CD8-positive, alpha-beta memory T cell (primary cell): Measurements from ENCODE around the gene CSNK2B. TPM values are rescaled to one million over a fixed set of nuclear protein-coding genes. Genes with fewer than 3 reads are reported as not detected.

Experiments used
- CTCF ChIA-PET: fragments of 350-600 bp; sonication (Branson Sonifier 250); formaldehyde crosslinking; loops from one replicate; lab custom pipeline; 2021; ENCODE audit warnings: antibody characterized with exemption; lab: Charles Lee
- POLR2A ChIA-PET: fragments of 350-600 bp; sonication (Branson Sonifier 250); formaldehyde crosslinking; loops from one replicate; lab custom pipeline; 2021; ENCODE audit warnings: antibody characterized with exemption; lab: Charles Lee
- DNase-seq, 5 donors: peaks; one replicate each; pipeline versions ENCODE4 v3.0.0 to v3.0.0-alpha.2; 2020 to 2022; ENCODE audit warnings: mixed read lengths in 1 of 5
- H3K27ac ChIP-seq: one replicate; pipeline ENCODE4 v1.7.0; 2013; ENCODE audit warnings: low read depth, mild to moderate bottlenecking, low read length, moderate library complexity
- H3K27me3 ChIP-seq: 2 replicates; pipeline ENCODE4 v1.7.0; 2013; ENCODE audit warnings: low read length, mild to moderate bottlenecking; ENCODE audit not compliant: insufficient read depth, poor library complexity, severe bottlenecking
- H3K36me3 ChIP-seq: 2 replicates; pipeline ENCODE4 v1.7.0; 2013; ENCODE audit warnings: mild to moderate bottlenecking, low read length, moderate library complexity; ENCODE audit not compliant: insufficient read depth
- H3K4me1 ChIP-seq: 2 replicates; pipeline ENCODE4 v1.7.0; 2013; ENCODE audit warnings: mild to moderate bottlenecking, low read length, moderate library complexity; ENCODE audit not compliant: insufficient read depth
- H3K4me3 ChIP-seq: 2 replicates; pipeline ENCODE4 v1.7.0; 2013; ENCODE audit warnings: mild to moderate bottlenecking, low read length
- H3K9me3 ChIP-seq: 2 replicates; pipeline ENCODE4 v1.7.0; 2013; ENCODE audit warnings: mild to moderate bottlenecking, low read length
- H3K27ac Mint-ChIP-seq, 8 donors: one replicate each; pipeline ENCODE4 v1.8.0; 2020 to 2021; ENCODE audit warnings: mixed read lengths in 8 of 8, mild to moderate bottlenecking in 6 of 8, inconsistent platforms in 3 of 8, moderate library complexity in 3 of 8
- H3K27me3 Mint-ChIP-seq, 2 donors: one replicate each; pipeline ENCODE4 v1.8.0; 2020 to 2021; ENCODE audit warnings: mixed read lengths in 2 of 2, mild to moderate bottlenecking in 1 of 2, moderate library complexity in 1 of 2
- H3K36me3 Mint-ChIP-seq, 3 donors: one replicate each; pipeline ENCODE4 v1.8.0; 2020 to 2021; ENCODE audit warnings: mixed read lengths in 3 of 3, inconsistent platforms in 1 of 3, mild to moderate bottlenecking in 1 of 3
- H3K4me1 Mint-ChIP-seq, 3 donors: one replicate each; pipeline ENCODE4 v1.8.0; 2020 to 2021; ENCODE audit warnings: mixed read lengths in 3 of 3, inconsistent platforms in 1 of 3, mild to moderate bottlenecking in 1 of 3
- H3K4me3 Mint-ChIP-seq, 7 donors: one replicate each; pipeline ENCODE4 v1.8.0; 2020 to 2021; ENCODE audit warnings: mixed read lengths in 7 of 7, mild to moderate bottlenecking in 6 of 7, moderate library complexity in 4 of 7, inconsistent platforms in 2 of 7
- H3K9me3 Mint-ChIP-seq, 5 donors: one replicate each; pipeline ENCODE4 v1.8.0; 2020 to 2022; ENCODE audit warnings: mixed read lengths in 5 of 5, mild to moderate bottlenecking in 3 of 5, moderate library complexity in 2 of 5, inconsistent platforms in 1 of 5
- polyA plus RNA-seq: library from polyadenylated mRNA; unstranded; fragments of 300-500 nt; fragmentation: Illumina TruSeq; gene quantifications from one replicate; pipeline ENCODE4 v1.2.3, GENCODE V29; 2021
- total RNA-seq, 2 experiments: library from RNA; stranded (reverse); gene quantifications; one replicate each; pipeline ENCODE4 v1.2.3, GENCODE V29; 2021

CSNK2B gene
- total and polyA plus RNA-seq, 3 experiments from 2014 or later = 265 to 334 (median 323) TPM

- POLR2A ChIA-PET = no interaction called here
- Mint-ChIP-seq H3K27me3 (peaks cover 0 to 2% of the 10 kb centered on the region in 2 donors), H3K27ac (no peak overlapping the region), H3K4me1 (peaks cover 10 to 18% (median 14%) of the 10 kb centered on the region in 3 donors), H3K4me3 (peak overlapping the region in 1 of 7 donors; percentile 63), H3K36me3 (no peaks in the 10 kb centered on the region), H3K9me3 (no peaks in the 10 kb centered on the region)
- CTCF ChIA-PET = interaction anchor here (0.6 to 0.9 kb wide), 2 partner anchors 30 to 123 kb away, joined by 3 read pairs; no protein-coding TSS in a partner anchor
- Histone ChIP-seq H3K4me1 (peaks cover 5% of the 10 kb centered on the region), H3K27me3 (no peaks in the 10 kb centered on the region), H3K27ac (no peak overlapping the region), H3K9me3 (no peaks in the 10 kb centered on the region), H3K36me3 (no peaks in the 10 kb centered on the region), H3K4me3 (no peak overlapping the region)
- DNase-seq = no peak
Measured at GRCh38 chr6:31713991-31714684, 48.3 kb downstream of the CSNK2B start.

GRCh38 chr6:31715022-31715958, 49.4 kb downstream of the CSNK2B start, which contains the start of gene LY6G6D:
TSS of gene LY6G6D (plus strand) at chr6:31715348. CDS start at chr6:31715356, 8 bp downstream.
- Histone ChIP-seq H3K36me3 (no peaks in the 10 kb centered on the region), H3K9me3 (no peaks in the 10 kb centered on the region), H3K4me3 (no peak within 1 kb of the TSS), H3K27me3 (no peaks in the 10 kb centered on the region), H3K4me1 (peaks cover 5% of the 10 kb centered on the region), H3K27ac (no peak within 1 kb of the TSS)
- no peak for DNase-seq
- Mint-ChIP-seq H3K4me3 (no peak within 1 kb of the TSS), H3K9me3 (no peaks in the 10 kb centered on the region), H3K36me3 (no peaks in the 10 kb centered on the region), H3K27ac (peak within 1 kb of the TSS in 1 of 8 donors; percentile 17), H3K4me1 (peaks cover 10 to 18% (median 14%) of the 10 kb centered on the region in 3 donors), H3K27me3 (peaks cover 0 to 2% of the 10 kb centered on the region in 2 donors)
- ChIA-PET CTCF (interaction anchor here (1.3 kb wide), 1 partner anchor 54 kb away, joined by 3 read pairs; no protein-coding TSS in a partner anchor), POLR2A (no interaction called here)

- H3K4me3 Mint-ChIP-seq = no peak overlapping the region
- Histone ChIP-seq H3K27ac (no peak overlapping the region), H3K27me3 (no peaks in the 10 kb centered on the region), H3K9me3 (no peaks in the 10 kb centered on the region), H3K4me3 (no peak overlapping the region), H3K36me3 (no peaks in the 10 kb centered on the region), H3K4me1 (no peaks in the 10 kb centered on the region)
- POLR2A ChIA-PET = interaction anchor here (0.6 kb wide), 1 partner anchor 21 kb away, joined by 6 read pairs; no protein-coding TSS in a partner anchor
- H3K36me3 Mint-ChIP-seq = no peaks in the 10 kb centered on the region
- peaks cover 0 to 2% of the 10 kb centered on the region in 2 donors for H3K27me3 Mint-ChIP-seq
- no peaks in the 10 kb centered on the region for H3K4me1 Mint-ChIP-seq
- CTCF ChIA-PET = no interaction called here
- DNase-seq = no peak
- no peak overlapping the region for H3K27ac Mint-ChIP-seq
- H3K9me3 Mint-ChIP-seq = no peaks in the 10 kb centered on the region
Measured at GRCh38 chr6:31717499-31718222, 51.8 kb downstream of the CSNK2B start.

- ChIA-PET POLR2A (no interaction called here), CTCF (no interaction called here)
- Mint-ChIP-seq H3K27me3 (peaks cover 0 to 2% of the 10 kb centered on the region in 2 donors), H3K4me3 (no peak overlapping the region), H3K9me3 (no peaks in the 10 kb centered on the region), H3K4me1 (peaks cover 0 to 2% (median under 1%) of the 10 kb centered on the region in 3 donors), H3K27ac (no peak overlapping the region), H3K36me3 (no peaks in the 10 kb centered on the region)
- Histone ChIP-seq H3K27ac (no peak overlapping the region), H3K27me3 (no peaks in the 10 kb centered on the region), H3K4me1 (no peaks in the 10 kb centered on the region), H3K36me3 (no peaks in the 10 kb centered on the region), H3K4me3 (no peak overlapping the region), H3K9me3 (no peaks in the 10 kb centered on the region)
- no peak for DNase-seq
Measured at GRCh38 chr6:31718265-31718664, 52.4 kb downstream of the CSNK2B start.

- Mint-ChIP-seq H3K4me3 (no peak overlapping the region), H3K27me3 (peaks cover 0 to 2% of the 10 kb centered on the region in 2 donors), H3K9me3 (no peaks in the 10 kb centered on the region), H3K27ac (no peak overlapping the region), H3K4me1 (peaks cover 0 to 5% (median 2%) of the 10 kb centered on the region in 3 donors), H3K36me3 (no peaks in the 10 kb centered on the region)
- Histone ChIP-seq H3K9me3 (no peaks in the 10 kb centered on the region), H3K4me1 (no peaks in the 10 kb centered on the region), H3K27ac (no peak overlapping the region), H3K4me3 (no peak overlapping the region), H3K27me3 (no peaks in the 10 kb centered on the region), H3K36me3 (no peaks in the 10 kb centered on the region)
- DNase-seq = no peak
- CTCF ChIA-PET = no interaction called here
- POLR2A ChIA-PET = no interaction called here
Measured at GRCh38 chr6:31719001-31719400, 53.1 kb downstream of the CSNK2B start.

Other genes starting within 250 kb of the CSNK2B start
Only the 30 nearest of the 37 such genes appear.
- gene MCCD1, start 137.1 kb upstream of the CSNK2B start, total RNA-seq = not detected
- not detected for gene MCCD1, start 137.1 kb upstream of the CSNK2B start, polyA plus RNA-seq
- 100 to 1,000 TPM; 643 to 658 TPM for gene DDX39B, start 124.1 kb upstream of the CSNK2B start, total RNA-seq
- gene DDX39B, start 124.1 kb upstream of the CSNK2B start, polyA plus RNA-seq = 85.7 TPM
- gene ATP6V1G2, start 119.5 kb upstream of the CSNK2B start, total RNA-seq = 1 to 10 TPM in 1 of 2 experiments, under 1 TPM in 1; 0.94 to 2.0 TPM
- 1.4 TPM for gene ATP6V1G2, start 119.5 kb upstream of the CSNK2B start, polyA plus RNA-seq
- gene NFKBIL1, start 118.5 kb upstream of the CSNK2B start, total RNA-seq = 10 to 100 TPM; 13.5 to 13.8 TPM
- gene NFKBIL1, start 118.5 kb upstream of the CSNK2B start, polyA plus RNA-seq = 6.9 TPM
- gene LTA, start 93.8 kb upstream of the CSNK2B start, total RNA-seq = 100 to 1,000 TPM; 839 to 854 TPM
- gene LTA, start 93.8 kb upstream of the CSNK2B start, polyA plus RNA-seq = 23.3 TPM
- gene TNF, start 90.5 kb upstream of the CSNK2B start, total RNA-seq = 100 to 1,000 TPM; 207 to 215 TPM
- 7.9 TPM for gene TNF, start 90.5 kb upstream of the CSNK2B start, polyA plus RNA-seq
- gene LTB, start 83.7 kb upstream of the CSNK2B start, total RNA-seq = 100 to 1,000 TPM; 196 to 206 TPM
- 1,182 TPM for gene LTB, start 83.7 kb upstream of the CSNK2B start, polyA plus RNA-seq
- 10 to 100 TPM; 22.0 to 22.4 TPM for gene LST1, start 79.8 kb upstream of the CSNK2B start, total RNA-seq
- gene LST1, start 79.8 kb upstream of the CSNK2B start, polyA plus RNA-seq = 49.6 TPM
- 10 to 100 TPM; 22.4 to 26.3 TPM for gene NCR3, start 73.1 kb upstream of the CSNK2B start, total RNA-seq
- 328 TPM for gene NCR3, start 73.1 kb upstream of the CSNK2B start, polyA plus RNA-seq
- 10 to 100 TPM; 35.6 TPM for gene AIF1, start 50.8 kb upstream of the CSNK2B start, total RNA-seq
- gene AIF1, start 50.8 kb upstream of the CSNK2B start, polyA plus RNA-seq = 33.2 TPM
- 100 to 1,000 TPM; 251 to 263 TPM for gene PRRC2A, start 45.4 kb upstream of the CSNK2B start, total RNA-seq
- gene PRRC2A, start 45.4 kb upstream of the CSNK2B start, polyA plus RNA-seq = 9.3 TPM
- gene BAG6, start 13.4 kb upstream of the CSNK2B start, total RNA-seq = 100 to 1,000 TPM; 258 to 261 TPM
- 23.1 TPM for gene BAG6, start 13.4 kb upstream of the CSNK2B start, polyA plus RNA-seq
- 1 to 10 TPM; 2.4 to 3.3 TPM for gene APOM, start 10.2 kb upstream of the CSNK2B start, total RNA-seq
- gene APOM, start 10.2 kb upstream of the CSNK2B start, polyA plus RNA-seq = 4.3 TPM
- 10 to 100 TPM; 19.5 to 20.0 TPM for gene C6orf47, start 5.3 kb upstream of the CSNK2B start, total RNA-seq
- 37.0 TPM for gene C6orf47, start 5.3 kb upstream of the CSNK2B start, polyA plus RNA-seq
- 10 to 100 TPM; 46.2 to 46.4 TPM for gene GPANK1, start 1.1 kb upstream of the CSNK2B start, total RNA-seq
- gene GPANK1, start 1.1 kb upstream of the CSNK2B start, polyA plus RNA-seq = 19.6 TPM
- 10 to 100 TPM; 19.1 to 21.2 TPM for gene LY6G5B, start 3.9 kb downstream of the CSNK2B start, total RNA-seq
- gene LY6G5B, start 3.9 kb downstream of the CSNK2B start, polyA plus RNA-seq = 0.64 TPM
- gene LY6G5C, start 15.0 kb downstream of the CSNK2B start, total RNA-seq = 1 to 10 TPM; 3.5 to 4.5 TPM
- 10.3 TPM for gene LY6G5C, start 15.0 kb downstream of the CSNK2B start, polyA plus RNA-seq
- 10 to 100 TPM; 37.0 to 41.0 TPM for gene ABHD16A, start 37.2 kb downstream of the CSNK2B start, total RNA-seq
- 45.5 TPM for gene ABHD16A, start 37.2 kb downstream of the CSNK2B start, polyA plus RNA-seq
- not detected for gene LY6G6F, start 40.8 kb downstream of the CSNK2B start, total RNA-seq
- not detected for gene LY6G6F, start 40.8 kb downstream of the CSNK2B start, polyA plus RNA-seq
- gene LY6G6D, start 49.3 kb downstream of the CSNK2B start, total RNA-seq = not detected
- gene LY6G6D, start 49.3 kb downstream of the CSNK2B start, polyA plus RNA-seq = not detected
- not detected for gene LY6G6C, start 55.7 kb downstream of the CSNK2B start, total RNA-seq
- not detected for gene LY6G6C, start 55.7 kb downstream of the CSNK2B start, polyA plus RNA-seq
- not detected for gene MPIG6B, start 57.3 kb downstream of the CSNK2B start, total RNA-seq
- 0.08 TPM for gene MPIG6B, start 57.3 kb downstream of the CSNK2B start, polyA plus RNA-seq
- gene DDAH2, start 63.2 kb downstream of the CSNK2B start, total RNA-seq = 1 to 10 TPM; 4.1 to 4.9 TPM
- 26.3 TPM for gene DDAH2, start 63.2 kb downstream of the CSNK2B start, polyA plus RNA-seq
- gene CLIC1, start 70.5 kb downstream of the CSNK2B start, total RNA-seq = 100 to 1,000 TPM; 377 TPM
- gene CLIC1, start 70.5 kb downstream of the CSNK2B start, polyA plus RNA-seq = 657 TPM
- 10 to 100 TPM; 36.4 to 39.8 TPM for gene MSH5, start 73.9 kb downstream of the CSNK2B start, total RNA-seq
- gene MSH5, start 73.9 kb downstream of the CSNK2B start, polyA plus RNA-seq = 2.0 TPM
- 1 to 10 TPM; 6.1 to 7.0 TPM for gene SAPCD1, start 96.6 kb downstream of the CSNK2B start, total RNA-seq
- gene SAPCD1, start 96.6 kb downstream of the CSNK2B start, polyA plus RNA-seq = not detected
- gene VWA7, start 111.2 kb downstream of the CSNK2B start, total RNA-seq = 1 to 10 TPM; 1.4 to 1.7 TPM
- 2.5 TPM for gene VWA7, start 111.2 kb downstream of the CSNK2B start, polyA plus RNA-seq
- gene VARS1, start 129.7 kb downstream of the CSNK2B start, total RNA-seq = 100 to 1,000 TPM; 179 to 180 TPM
- 47.5 TPM for gene VARS1, start 129.7 kb downstream of the CSNK2B start, polyA plus RNA-seq
- 100 to 1,000 TPM; 160 to 172 TPM for gene LSM2, start 140.9 kb downstream of the CSNK2B start, total RNA-seq
- gene LSM2, start 140.9 kb downstream of the CSNK2B start, polyA plus RNA-seq = 80.8 TPM
- gene HSPA1L, start 149.2 kb downstream of the CSNK2B start, total RNA-seq = 1 to 10 TPM; 3.5 to 3.8 TPM
- 3.0 TPM for gene HSPA1L, start 149.2 kb downstream of the CSNK2B start, polyA plus RNA-seq